ENCODE results near the gene CST9L.

The CST9L gene

GRCh38 chr20:23574977-23575376 lies 6.7 kb upstream of the CST9L start:
- DNase-seq: no peak
- TF ChIP-seq POLR2A (IDR thresholded peaks at IDR 0.05; ENCODE audit: low read length) (no peak), GATA1 (IDR thresholded peaks at IDR 0.05; ENCODE audit: low read depth, low read length) (no peak)

DNA sequence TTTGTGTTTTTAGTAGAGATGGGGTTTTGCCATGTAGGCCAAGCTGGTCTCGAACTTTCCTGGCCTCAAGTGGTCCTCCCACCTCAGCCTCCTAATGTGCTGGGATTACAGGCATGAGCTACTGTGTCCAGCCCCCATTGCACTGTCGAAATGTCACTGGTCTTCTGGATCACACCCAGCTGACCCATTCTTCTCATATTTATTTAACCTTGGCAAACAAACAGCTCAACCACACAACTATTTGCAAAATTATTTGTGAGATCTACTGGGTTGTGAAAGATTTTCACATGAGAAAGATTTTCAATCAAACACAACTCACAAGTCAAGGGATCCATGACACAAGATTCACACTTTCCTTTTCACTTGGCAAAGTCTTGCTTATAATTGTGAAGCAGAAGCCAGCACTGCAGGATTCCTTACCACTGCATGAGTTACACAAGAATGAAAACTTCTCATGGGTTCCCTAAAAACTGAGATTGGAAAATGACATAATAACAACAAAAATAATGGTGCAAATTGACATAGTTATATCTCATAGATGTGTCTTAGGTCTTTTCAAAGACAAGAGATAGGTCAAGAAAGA lies 2.0 kb upstream of the CST9L start:
- DNase-seq: no peak
- TF ChIP-seq GATA1 (IDR thresholded peaks at IDR 0.05; ENCODE audit: low read depth, low read length) (no peak), POLR2A (IDR thresholded peaks at IDR 0.05; ENCODE audit: low read length) (no peak)

GRCh38 chr20:23569570-23569969 lies 1.3 kb upstream of the CST9L start:
- DNase-seq: no peak
- TF ChIP-seq POLR2A (IDR thresholded peaks at IDR 0.05; ENCODE audit: low read length) (no peak), GATA1 (IDR thresholded peaks at IDR 0.05; ENCODE audit: low read depth, low read length) (no peak)

- no peak for DNase-seq
- no peak for TF ChIP-seq POLR2A (IDR thresholded peaks at IDR 0.05; ENCODE audit: low read length)
These were observed 667 bp upstream of the CST9L start for GRCh38 chr20:23568971-23569330.

GRCh38 chr20:23566199-23566932 lies 1.9 kb downstream of the CST9L start:
- DNase-seq: no peak
- TF ChIP-seq GATA1 (IDR thresholded peaks at IDR 0.05; ENCODE audit: low read depth, low read length) (no peak), POLR2A (IDR thresholded peaks at IDR 0.05; ENCODE audit: low read length) (no peak)

GRCh38 chr20:23565503-23566045 lies 2.7 kb downstream of the CST9L start:
- no peak for TF ChIP-seq POLR2A (IDR thresholded peaks at IDR 0.05; ENCODE audit: low read length)
- TF ChIP-seq GATA1 (IDR thresholded peaks at IDR 0.05; ENCODE audit: low read depth, low read length): no peak

GRCh38 chr20:23564927-23565326 lies 3.4 kb downstream of the CST9L start:
- DNase-seq: no peak
- no peak for TF ChIP-seq GATA1 (IDR thresholded peaks at IDR 0.05; ENCODE audit: low read depth, low read length)
- no peak for TF ChIP-seq POLR2A (IDR thresholded peaks at IDR 0.05; ENCODE audit: low read length)

More at GRCh38 chr20:23565503-23566045, 2.7 kb downstream of the CST9L start:
- no peak for DNase-seq

DNA sequence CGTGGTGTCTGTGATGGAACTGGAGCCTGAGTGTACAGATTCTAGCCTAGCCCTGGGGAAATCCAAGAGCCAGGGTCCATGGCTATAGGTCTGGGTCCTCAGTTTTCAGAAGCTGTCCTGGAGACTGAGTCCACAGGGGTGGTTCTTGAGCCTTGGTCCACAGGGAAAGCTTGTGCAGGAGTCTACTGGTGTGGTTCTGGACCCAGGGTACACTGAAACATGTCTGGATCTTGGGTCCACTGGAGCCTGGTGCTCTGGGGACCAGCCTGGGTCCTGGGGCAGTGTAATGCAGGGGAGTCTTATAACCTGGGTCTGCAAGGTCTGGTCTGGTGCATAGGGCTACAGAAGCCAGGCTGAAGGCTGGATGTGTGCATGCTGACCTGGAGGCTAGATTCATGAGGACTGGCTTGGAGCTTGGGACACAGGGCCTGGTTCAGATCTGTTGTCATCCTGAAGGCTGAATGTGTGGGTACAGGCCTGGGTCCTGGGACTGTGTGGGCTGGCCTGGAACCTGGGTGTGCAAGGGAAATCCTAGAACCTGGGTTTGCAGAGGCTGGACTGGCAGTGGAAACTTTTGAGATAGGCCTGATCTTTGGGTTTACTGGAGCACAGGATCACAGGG lies 5.5 kb downstream of the CST9L start:
- no peak for TF ChIP-seq GATA1 (IDR thresholded peaks at IDR 0.05; ENCODE audit: low read depth, low read length)
- no peak for TF ChIP-seq POLR2A (IDR thresholded peaks at IDR 0.05; ENCODE audit: low read length)
- DNase-seq: no peak

DNA sequence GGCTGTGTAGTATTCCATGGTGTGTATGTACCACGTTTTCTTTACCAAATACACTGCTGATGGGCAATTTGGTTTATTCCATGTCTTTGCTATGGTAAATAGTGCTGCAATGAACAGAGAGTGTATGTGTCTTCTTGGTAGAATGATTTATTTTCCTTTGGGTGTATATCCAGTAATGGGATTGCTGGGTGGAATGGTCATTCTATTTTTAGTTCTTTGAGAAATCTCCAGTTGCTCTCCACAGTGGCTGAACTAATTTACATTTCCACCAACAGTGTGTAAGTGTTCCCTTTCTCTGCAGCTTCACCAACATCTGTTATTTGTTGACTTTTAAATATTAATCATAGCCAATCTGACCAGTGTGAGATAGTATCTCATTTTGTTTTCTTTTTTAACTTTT lies 13.9 kb downstream of the CST9L start:
- no peak for DNase-seq
- TF ChIP-seq POLR2A (IDR thresholded peaks at IDR 0.05; ENCODE audit: low read length) (no peak), GATA1 (IDR thresholded peaks at IDR 0.05; ENCODE audit: low read depth, low read length) (no peak)

GRCh38 chr20:23551786-23552185 lies 16.5 kb downstream of the CST9L start:
- no peak for DNase-seq
- TF ChIP-seq POLR2A (IDR thresholded peaks at IDR 0.05; ENCODE audit: low read length) (no peak), GATA1 (IDR thresholded peaks at IDR 0.05; ENCODE audit: low read depth, low read length) (no peak)

DNA sequence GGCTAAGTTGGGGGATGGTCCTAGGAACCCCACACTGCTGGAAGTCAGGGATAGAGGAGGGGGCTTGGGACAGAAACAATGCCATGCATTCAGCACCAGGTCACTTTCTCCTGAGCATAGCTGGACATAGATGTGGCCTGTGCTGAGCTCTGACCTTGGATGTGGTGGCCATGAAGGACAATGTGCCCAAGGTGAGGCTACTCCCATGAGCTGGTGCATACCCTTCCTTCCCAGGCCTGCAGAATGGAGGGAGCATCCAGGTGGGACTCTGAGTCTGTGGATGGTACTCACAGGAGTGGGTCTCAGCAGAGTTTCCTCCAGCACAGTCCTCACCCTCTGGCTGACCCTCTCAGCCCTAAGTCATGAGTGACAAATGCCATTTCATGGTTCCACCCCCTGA lies 16.9 kb downstream of the CST9L start:
- TF ChIP-seq POLR2A (IDR thresholded peaks at IDR 0.05; ENCODE audit: low read length): no peak
- no peak for TF ChIP-seq GATA1 (IDR thresholded peaks at IDR 0.05; ENCODE audit: low read depth, low read length)
- no peak for DNase-seq

DNA sequence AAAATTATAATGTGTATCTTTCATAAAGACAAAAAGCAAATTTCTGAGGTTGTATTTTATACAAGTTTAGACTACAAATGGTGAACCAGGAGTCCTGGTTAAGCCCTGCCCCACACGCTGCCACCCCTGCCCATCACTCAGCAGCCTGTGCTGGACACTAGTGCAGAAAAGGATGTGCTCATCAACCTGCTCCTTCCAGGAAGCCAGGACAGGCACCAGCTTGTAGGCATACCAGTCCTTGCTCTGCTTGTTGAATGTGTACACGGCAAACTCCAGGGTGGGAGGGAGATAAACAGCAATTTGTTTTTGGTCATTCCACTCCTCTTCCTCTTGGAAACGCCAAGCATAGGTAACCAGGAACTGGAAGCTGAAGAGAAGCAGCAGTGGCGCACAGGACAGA lies 18.1 kb downstream of the CST9L start:
- DNase-seq: no peak
- TF ChIP-seq POLR2A (IDR thresholded peaks at IDR 0.05; ENCODE audit: low read length): no peak
- no peak for TF ChIP-seq GATA1 (IDR thresholded peaks at IDR 0.05; ENCODE audit: low read depth, low read length)

GRCh38 chr20:23548408-23548807 lies 19.9 kb downstream of the CST9L start:
- TF ChIP-seq POLR2A (IDR thresholded peaks at IDR 0.05; ENCODE audit: low read length): no peak
- no peak for TF ChIP-seq GATA1 (IDR thresholded peaks at IDR 0.05; ENCODE audit: low read depth, low read length)
- no peak for DNase-seq

DNA sequence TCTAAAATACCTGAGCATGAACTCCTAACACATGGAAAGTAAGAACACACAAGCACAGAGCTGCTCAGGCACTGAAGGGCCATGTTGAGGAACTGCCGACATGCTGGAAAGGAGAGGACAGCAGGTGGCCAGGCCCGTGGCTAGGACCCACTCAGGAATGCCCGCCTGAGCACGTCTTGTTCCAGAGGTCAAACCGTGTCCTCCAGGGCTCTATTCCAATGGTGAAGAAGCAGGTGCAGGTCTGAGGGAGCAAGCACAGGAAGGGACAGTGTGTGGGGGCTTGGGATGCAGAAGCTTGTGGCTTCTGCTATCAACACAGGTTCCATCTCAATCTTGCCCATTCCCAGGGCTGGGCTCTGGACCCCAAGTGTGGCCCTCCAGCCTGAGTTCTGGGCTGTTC lies 20.7 kb downstream of the CST9L start:
- DNase-seq: no peak
- TF ChIP-seq POLR2A (IDR thresholded peaks at IDR 0.05; ENCODE audit: low read length) (no peak), GATA1 (IDR thresholded peaks at IDR 0.05; ENCODE audit: low read depth, low read length) (no peak)

Measured in erythroblast (primary cell).